C4-2B (cell line): Measurements from ENCODE around the gene MEIS2.

Source experiments
- H3K27ac ChIP-seq: fragments of 450-650 bp; 2 replicates; pipeline ENCODE4 v1.5.1; 2017
- ZFX ChIP-seq: fragments of 450-650 bp; IDR thresholded peaks from 2 replicates; pipeline ENCODE4 v1.6.1; 2017
- TF ChIP-seq, protein P1 (sequence below): fragments of 450-650 bp; conservative IDR thresholded peaks from 2 replicates; pipeline ENCODE4 v1.5.1; 2017; ENCODE audit warnings: mild to moderate bottlenecking

MEIS2 gene

DNA sequence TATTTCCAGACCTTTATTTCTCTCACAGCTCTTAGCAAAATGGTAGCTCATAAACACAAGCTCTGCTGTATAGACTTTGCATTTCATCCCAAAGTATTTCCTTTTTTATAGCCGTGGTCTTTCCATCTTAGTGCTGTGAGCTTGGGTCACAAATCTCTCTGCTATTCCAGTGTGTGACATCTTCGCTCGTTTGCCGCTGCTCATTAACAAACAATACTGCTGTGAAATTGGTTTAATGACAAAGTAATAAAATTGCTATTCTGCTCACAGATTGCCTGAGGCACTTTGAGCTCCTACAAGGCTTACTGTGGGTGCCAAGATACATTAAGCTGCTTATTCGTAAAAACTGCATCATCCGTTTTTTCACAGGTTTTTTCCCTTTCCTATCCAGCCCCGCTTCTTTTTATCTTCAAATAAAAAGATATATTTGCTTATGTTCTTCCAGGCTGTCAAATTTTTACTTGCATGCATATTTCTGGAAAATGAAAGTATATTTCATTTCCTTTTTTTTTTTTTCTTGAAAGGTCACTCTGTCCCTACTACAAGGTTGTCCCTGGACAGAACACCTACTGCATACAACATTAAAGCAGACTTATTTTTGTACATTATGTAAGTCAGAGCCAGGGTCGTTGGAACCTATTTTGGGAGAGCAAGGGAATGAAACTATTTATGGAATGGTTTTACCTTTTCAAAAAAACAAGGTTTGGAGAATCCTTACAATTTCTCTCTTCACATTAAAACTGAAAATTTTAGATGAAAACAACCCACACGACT is 174.5 kb downstream of the MEIS2 start:
- no peak for TF ChIP-seq ZFX
- TF ChIP-seq, protein P1, sequence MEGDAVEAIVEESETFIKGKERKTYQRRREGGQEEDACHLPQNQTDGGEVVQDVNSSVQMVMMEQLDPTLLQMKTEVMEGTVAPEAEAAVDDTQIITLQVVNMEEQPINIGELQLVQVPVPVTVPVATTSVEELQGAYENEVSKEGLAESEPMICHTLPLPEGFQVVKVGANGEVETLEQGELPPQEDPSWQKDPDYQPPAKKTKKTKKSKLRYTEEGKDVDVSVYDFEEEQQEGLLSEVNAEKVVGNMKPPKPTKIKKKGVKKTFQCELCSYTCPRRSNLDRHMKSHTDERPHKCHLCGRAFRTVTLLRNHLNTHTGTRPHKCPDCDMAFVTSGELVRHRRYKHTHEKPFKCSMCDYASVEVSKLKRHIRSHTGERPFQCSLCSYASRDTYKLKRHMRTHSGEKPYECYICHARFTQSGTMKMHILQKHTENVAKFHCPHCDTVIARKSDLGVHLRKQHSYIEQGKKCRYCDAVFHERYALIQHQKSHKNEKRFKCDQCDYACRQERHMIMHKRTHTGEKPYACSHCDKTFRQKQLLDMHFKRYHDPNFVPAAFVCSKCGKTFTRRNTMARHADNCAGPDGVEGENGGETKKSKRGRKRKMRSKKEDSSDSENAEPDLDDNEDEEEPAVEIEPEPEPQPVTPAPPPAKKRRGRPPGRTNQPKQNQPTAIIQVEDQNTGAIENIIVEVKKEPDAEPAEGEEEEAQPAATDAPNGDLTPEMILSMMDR = no peak
- no peak overlapping the region for H3K27ac ChIP-seq

DNA sequence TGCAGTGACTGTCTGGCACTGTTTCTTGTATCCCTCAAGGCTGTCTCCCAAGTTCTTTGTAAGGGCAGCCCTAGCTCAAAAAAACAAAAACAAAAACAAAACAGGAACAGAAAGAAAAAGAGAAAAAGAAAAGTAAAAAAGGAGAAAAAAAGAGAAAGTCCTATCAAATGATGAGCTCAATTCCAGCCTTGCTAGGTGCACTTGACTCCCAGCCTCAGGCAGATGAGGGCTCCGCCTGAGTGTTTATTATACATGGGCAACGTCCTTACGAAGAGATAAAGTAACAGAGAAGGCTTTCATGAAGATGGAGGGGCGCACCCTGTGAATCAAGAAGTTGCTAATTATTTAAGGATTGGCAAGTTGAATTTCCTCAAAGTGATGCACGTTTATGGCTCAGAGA is 175.3 kb downstream of the MEIS2 start:
- TF ChIP-seq, protein P1 = no peak
- TF ChIP-seq ZFX = no peak
- no peak overlapping the region for H3K27ac ChIP-seq

DNA sequence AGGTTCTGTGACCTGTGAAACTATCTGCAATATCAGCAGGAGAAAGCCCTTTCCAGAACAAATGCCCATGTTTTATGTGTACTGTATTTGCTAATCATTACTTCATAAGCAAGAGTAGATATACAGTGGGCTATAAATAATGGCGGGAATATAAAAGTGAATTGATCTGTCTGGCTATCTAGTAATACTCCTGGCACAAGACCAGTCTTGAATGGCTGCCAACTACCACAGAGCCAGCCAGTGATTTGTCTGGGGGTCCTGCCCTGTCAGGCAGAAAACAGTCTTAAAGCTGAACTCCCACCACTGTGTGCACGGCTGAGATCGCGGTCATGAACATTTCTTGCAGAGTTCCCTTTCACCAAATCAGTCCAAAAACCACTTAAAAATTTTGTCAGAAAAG is 176.3 kb downstream of the MEIS2 start:
- no peak for TF ChIP-seq ZFX
- TF ChIP-seq, protein P1 = no peak
- H3K27ac ChIP-seq = no peak overlapping the region

DNA sequence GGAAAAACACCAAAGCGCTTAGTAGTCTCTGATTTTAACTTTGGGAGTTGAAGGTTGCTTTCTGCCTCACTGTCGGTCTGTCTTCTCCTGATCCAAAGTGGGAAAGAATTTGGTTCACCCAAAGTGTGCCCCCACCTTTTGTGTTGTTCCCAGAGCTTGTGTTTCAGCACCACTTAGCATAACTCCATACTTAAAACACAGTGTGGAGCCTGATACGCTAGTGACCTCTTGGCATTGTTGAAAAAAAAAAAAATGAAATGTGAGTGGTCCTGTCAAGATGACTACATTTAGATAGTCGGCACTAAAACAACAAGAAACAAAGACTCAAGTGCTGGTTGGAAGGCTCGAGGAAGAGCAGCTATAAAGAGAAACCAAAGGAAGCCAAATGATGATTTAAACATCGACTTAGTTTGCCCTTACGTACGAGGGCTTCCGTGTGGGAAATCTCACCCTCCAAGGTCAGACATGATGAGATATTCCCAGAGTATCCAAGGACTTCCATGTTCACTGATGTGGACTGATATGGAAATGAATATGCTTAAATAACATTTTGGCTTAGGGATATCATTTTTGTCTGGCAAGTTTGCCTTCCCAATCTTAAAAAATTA is 178.8 kb downstream of the MEIS2 start:
- no peak for TF ChIP-seq ZFX
- TF ChIP-seq, protein P1 = no peak
- H3K27ac ChIP-seq = no peak overlapping the region

DNA sequence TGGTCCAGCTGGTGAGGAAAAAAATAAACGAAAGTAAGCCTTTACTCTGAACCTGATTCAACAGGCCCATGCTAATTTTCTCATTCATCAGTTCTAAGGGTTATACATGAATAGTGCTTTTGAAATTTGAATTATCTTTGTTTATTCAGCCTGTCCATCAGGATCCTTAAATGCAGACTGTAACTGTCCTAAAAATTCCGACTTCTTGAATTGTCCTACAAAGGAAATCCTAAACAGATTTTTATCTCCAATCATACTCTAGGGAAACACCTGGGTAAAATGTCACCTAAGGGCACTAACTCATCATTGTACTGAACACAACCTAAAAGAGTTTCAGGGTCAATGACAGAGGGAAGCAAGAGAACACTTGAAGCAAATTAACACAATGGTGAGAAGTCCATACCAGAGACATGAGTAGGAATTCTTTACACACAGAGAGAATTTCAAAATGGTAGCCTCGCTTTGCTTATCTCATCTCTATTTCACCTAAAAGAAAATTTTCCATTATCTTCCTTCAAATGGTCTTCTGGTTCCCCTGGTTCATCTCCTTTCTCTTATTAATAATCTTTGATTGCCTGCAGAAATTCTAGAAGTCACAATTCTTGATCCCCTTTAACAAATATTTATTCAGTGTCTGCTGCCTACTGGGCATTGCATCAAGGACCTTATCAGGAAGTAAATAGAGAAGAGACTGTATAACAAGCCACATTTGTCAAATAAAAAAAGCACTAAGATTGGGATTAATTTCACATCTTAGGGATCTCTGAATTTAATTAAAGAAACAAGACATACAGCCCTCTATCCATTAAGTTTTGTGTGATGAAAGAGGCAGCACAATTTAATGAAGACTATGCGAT is 182.7 kb downstream of the MEIS2 start:
- no peak overlapping the region for H3K27ac ChIP-seq
- TF ChIP-seq, protein P1 = no peak
- no peak for TF ChIP-seq ZFX

DNA sequence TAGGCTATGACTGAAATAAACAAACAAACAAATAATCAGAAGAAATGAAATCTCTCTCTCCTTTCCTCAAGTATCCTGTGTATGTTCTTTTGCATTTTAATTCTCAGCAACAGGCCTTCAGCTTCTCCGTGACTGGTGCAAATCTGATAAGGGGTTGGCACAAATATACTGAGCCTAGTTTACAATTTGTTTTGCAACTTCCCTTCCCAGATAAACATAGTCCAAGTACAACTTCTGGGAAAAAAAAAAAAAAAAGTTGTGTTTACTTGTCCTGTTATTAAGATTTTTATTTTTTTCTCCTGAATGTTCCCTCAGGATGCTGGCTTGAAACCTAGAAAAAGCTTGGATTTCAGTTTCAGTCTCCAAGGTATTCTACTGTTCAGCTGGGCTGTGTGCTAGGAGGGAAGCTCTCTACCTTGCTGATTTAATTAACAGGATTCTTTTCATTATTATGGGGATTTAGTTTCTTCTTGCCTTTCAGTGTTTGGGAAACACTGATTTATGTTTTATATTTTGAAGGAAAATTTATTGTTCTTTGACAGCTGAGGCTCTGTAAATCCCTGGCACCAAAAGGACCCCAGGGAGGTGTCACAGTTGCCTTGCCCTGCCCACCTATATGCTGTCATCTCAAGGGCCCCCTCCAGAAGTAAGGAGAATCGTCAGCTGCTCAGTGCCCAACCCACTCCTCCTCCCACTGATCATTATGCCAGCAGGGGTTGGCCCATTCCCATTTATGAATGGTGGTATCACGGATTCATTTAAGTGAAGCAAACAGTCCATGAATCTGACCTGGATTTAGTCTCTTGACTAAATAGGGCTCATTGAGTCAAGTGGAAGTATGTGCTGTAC is 185.2 kb downstream of the MEIS2 start:
- H3K27ac ChIP-seq = no peak overlapping the region

More for the DNA sequence above, 185.2 kb downstream of the MEIS2 start:
- TF ChIP-seq, protein P1 = no peak
- no peak for TF ChIP-seq ZFX
